Measurements from ENCODE around the gene CTNND2.

The CTNND2 gene

DNA sequence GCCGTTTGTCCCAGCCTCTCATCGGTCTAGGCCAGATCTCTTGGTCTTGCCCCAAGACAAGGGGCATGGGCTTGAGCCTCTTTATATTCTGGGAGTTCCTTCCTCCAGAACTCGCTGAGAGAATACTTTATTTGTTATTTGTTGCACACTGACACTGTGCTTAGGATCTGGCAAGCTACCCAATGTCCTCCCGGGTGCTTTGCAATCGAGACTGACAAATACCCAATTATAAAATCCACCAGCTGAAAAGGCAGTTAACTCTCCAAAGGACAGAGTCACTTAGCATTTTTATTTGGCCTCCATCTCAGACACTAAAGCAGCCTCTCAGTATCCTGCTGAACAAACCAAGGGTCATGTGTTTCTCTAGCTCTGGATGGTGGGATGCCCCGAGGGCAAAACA, 643.0 kb downstream of the CTNND2 start:
- DNase-seq (ENCODE audit: low read depth in 2 of 2), result no peak

DNA sequence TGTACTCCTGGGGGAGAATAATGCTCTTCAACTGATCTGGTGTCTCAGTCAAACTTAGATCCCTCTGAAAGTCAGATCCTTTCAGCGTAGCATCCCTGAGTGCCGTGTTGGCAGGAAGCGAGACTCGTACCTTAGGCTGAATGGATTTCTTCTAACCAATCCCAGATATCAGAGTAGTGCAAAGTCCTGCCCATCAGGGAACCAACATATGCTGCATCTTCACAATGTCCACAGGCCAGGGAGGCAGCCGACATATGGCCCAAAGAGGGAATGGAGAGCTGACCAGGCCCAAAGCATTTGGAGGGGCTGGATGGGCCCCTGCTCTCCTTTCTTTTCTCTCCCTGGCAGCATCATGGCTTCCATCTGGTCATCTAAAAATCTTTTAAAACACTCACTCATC, 646.2 kb downstream of the CTNND2 start:
- DNase-seq (ENCODE audit: low read depth in 2 of 2), result no peak

DNA sequence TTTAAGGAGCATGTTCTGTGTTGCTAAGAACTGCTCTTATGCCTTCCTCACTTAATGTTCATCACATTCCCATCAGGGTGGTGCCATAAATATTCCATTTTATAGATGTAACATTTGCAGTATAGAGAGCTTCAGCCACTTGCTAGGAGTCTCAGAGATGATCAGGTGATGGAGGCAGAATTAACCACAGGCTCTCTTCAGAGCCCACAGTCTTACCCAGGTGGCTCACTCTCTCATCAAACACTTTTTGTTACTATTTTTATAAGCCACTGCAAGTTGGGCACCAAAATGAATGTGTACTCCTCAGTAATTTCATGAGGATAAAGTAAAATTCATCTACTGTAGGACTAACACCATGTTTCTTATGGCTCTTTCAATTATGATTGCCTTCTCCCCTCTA, 651.7 kb downstream of the CTNND2 start:
- no peak for DNase-seq (ENCODE audit: low read depth in 2 of 2)

DNA sequence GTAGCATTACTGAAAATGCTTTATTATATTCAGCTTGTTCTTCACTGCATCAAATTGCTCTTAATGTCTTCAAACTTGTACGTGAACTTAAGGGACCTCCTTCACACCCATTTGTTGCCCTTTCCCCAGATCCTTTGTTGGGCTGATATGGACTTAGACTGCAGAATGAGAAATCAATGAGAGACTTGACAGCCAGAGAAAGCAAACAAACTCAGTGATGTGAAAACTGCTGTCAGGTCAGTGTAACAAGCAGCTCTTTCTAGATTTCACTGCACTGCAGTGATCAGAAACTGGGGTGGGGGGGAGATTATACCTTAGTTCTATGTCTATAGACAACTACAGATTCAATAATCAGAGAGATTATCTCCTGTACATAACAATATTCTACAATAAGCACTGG, 652.2 kb downstream of the CTNND2 start:
- no peak for DNase-seq (ENCODE audit: low read depth in 2 of 2)

DNA sequence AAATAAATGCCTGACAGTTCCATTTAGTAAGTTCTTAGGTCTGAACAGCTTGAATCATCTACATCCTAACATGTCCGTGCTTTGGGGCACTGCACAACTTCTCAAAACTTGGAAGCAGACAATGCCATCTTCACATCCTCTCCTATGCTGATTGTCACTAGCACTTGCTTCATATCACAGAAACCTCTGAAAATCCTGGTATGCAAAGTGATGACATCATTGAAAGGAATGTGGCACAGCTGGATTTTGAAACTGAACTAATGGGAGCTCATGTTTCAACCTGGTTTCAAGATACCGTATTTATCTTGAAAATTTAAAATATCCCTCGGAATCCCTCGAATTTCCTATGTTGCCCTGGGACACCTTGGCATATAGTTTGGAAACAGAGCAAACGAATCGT, 653.0 kb downstream of the CTNND2 start:
- DNase-seq (ENCODE audit: low read depth in 2 of 2), result no peak

DNA sequence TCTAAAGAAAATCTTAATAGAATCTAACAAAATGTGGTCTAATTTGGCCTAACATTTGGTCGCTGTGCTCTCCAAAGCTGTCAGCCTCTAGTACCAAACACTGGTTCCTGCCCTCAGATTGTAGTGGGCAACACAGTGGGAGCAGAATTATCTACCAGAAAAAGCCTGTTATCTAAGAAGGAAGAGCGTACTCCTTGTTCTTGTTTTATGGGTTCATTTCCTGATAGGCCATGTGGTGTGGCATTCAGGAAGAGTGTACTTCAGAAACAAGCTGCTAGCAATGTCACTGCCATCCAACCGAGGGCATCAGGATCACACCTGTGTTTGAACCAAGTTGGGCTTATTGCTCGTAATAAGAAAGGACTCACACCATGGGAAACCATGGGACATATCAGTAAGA, 655.3 kb downstream of the CTNND2 start:
- DNase-seq (ENCODE audit: low read depth in 2 of 2), result no peak

DNA sequence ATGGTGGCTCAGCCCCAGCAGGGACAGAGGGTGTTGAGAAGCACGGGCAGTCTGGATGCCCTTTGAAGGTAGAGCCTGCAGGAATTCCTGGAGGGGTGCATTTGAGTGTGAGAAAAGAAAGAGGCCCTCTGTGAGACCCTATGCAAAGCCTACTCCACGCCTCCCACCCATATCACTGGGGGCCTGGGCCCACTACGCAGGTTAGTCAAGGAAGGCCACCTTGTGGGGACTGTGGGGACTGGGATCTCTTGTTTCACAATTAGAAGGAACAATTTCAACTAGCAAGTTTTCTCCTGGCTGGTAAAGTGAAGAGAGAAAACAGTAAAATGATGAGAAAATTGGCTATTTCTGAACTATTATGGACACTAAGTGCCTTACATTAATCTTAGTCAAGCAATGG, 657.0 kb downstream of the CTNND2 start:
- no peak for DNase-seq (ENCODE audit: low read depth in 2 of 2)

DNA sequence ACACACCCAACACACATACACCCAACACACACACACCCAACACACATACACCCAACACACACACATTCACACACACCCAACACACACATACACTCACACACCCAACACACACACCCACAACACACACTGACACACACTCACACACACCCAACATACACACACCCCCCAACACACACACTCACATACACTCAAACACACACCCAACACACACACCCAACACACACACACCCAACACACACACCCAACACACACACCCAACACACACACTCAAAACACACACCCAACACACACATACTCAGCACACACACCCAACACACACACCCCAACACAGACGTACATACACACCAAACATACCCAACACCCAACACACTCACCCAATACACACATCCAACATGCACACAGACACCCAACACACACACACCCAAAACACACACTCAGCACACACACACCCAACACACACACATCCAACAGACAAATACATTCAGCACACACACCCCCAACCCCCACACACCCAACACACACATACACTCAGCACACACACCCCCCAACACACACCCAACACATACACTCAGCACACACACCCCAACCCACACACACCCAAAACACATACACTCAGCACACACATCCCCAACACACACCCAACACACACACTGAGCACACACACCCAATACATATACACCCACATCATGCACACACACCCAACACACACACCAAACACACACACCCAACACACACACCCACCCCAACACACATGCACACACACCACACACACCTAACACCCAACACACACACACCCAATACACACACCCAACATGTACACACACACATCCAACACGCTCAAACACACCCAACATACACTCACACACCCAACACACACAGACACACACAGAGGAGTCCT, 663.7 kb downstream of the CTNND2 start:
- DNase-seq (ENCODE audit: low read depth in 2 of 2), result no peak

DNA sequence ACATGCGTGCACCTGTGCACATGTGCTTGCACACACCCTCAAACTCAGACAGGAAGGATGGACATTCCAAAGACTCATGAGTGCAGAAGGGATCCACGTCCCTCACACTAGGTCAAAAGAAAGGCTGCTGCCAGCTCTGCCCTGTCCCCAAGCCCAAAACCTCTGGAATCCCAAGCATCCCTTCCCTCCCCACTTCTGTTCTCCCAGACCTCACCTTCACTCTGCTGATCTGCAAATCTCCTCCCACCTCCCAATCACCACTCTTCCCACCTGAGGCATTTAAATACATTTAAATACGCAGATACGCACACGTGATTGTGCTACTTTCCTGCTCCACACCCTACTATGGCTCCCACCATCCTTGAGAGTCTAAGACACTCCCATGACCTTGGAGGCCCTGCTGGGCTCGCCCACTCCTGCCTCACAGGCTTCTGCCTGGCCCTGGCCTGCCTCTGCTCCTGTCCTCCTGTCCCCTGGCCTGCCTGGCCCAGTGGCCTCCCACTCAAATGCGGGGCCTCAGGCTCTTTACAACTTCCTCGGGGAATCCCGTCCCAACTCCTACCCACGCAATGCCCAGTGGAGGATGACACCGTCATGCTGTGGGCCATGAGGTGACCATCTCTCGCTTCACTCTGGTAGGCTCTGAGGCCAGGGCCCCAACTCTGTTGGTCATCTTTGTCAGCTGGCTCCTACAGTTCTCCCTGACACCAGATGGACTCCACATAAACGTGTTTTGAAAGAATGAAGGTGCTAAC, 664.8 kb downstream of the CTNND2 start:
- DNase-seq (ENCODE audit: low read depth in 2 of 2), result no peak

DNA sequence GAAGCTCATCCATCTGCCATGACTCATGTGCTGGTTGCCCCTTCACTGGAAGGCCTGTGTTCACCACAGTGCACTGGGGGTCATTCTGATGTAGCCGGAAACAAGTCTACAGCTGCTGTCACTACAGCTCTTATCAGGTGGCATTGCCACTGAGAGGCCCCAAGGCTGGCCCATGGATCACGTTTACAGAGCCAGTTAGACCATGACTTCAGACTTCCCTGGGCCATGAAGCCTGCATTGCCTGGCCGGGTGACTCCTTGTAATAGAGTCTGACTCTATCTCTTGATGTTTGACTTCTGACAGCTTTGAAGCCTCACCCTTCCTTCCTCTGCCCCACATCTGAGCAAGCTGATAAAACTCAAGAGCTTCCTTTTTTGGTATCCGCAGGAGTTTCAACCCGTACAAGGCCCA, 669.7 kb downstream of the CTNND2 start:
- no peak for DNase-seq (ENCODE audit: low read depth in 2 of 2)

DNA sequence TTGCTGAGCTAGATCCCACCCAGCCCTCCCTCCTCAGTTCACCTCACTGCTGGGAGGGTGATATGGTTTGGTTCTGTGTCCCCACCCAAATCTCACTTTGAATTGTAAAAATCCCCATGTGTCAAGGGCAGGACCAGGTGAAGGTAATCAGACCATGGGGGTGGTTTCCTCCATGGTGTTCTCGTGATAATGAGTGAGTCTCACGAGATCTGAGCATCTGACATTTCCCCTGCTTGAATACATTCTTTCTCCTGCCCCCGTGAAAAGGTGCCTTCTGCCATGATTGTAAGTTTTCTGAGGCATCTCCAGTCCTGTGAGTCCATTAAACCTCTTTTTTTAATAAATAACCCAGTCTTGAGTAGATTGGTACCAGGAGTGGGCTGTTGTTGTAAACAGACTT, 673.4 kb downstream of the CTNND2 start:
- no peak for DNase-seq (ENCODE audit: low read depth in 2 of 2)

DNA sequence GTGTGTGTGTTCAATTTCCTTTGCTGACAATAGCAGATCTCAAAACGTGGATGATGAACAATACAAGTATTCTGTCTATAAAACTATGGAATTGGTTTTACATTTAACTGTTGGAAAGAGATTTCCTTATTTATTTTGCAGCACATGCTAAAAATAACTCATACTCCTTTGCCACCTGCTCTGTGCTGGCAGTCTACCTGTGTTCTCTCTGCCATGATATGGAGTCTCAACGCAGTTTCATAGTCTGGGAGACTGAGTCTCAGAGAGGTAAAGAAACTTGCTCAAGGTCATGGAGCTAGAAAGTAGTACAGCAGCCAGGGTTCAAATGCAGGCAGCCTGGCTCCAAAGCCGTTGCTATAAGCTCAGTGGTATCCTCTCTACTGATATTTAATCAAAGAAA, 677.2 kb downstream of the CTNND2 start:
- DNase-seq (ENCODE audit: low read depth in 2 of 2), result no peak

DNA sequence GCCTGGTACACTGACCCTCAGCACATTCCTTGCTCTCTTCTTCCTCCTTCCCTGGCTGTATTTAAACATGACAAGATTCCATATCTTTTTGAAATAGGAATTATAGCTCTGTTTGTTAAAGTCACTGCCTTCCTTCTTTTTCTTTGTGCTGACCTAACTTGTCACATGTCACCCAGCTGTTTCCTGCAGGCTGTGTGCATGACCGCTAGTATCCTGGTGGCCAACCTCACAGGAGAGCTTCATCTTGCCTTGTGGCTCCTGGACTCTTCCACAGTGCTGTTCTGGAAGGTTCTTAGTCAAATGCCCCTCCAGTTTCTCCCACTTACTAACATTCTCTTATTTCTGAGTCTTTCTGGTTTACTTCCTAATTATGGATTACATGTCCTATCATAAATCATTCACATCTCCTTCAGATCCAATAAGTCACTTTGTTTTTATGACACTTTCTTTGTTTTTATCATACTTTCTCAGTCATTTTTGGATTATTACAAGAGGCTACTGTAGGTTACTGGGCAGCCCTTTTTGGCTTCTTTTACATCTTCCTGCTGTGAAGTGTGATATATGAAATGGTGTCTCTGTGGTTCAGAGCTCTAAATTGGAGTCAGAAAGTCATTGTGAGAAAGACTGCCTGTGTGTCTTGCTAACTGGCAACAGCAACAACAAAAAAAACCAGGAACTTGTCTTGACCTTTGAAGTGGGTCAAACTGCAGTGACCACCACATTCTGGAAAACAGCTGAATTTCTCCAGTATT, 679.6 kb downstream of the CTNND2 start:
- no peak for DNase-seq (ENCODE audit: low read depth in 2 of 2)

DNA sequence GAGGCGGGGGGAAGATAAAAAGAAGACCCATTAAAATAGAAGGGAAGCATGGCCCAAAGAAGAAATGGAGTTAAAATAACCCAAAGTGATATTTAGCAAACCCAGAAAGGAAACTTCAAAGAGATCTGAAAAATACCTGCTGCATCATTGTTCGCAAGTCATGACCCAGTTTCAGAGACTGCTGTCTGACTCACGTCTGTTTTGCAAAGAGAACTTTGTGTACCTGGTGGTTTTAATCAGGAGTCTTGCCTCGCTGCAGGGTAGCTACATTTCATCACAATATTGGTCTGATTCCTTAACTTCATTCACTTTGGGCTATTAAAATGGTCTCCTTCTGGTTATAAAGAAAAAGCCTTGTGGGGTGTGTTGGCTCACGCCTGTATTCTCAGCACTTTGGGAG, 682.1 kb downstream of the CTNND2 start:
- no peak for DNase-seq (ENCODE audit: low read depth in 2 of 2)

DNA sequence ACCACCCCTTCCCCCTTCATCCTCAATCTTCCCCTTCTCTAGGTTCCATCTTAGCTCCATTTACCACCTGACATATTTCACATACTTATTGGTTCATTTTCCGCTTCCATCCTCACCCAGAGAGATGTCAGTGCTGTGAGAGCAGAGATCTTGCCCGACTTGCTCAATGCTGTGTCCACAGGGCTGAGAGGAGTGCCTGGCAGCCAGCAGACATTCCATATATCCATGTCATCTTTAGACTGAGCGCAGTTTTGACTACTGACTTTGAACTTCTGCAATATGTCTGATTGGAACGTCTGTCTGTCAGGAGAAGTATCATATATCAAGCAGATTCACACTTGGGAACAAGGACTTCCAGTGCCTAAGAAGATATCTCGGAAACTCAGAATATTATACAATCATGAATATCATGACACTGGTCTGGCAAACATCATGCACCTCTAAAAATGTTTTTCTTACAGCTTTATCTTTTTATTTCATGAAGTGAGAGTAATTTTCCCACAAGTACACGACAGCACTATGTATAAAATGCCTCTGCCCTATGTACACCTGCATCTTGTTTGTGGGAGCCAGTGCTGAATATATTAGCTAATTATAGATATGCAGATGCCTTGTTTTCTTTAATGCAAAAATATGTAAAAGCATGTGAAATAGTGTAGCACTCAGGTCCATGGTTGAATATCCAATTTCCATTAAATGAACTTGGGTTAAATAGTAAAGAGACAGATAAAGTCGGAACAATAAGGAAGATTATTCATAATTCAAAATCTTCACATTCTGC, 689.2 kb downstream of the CTNND2 start:
- no peak for DNase-seq (ENCODE audit: low read depth in 2 of 2)

DNA sequence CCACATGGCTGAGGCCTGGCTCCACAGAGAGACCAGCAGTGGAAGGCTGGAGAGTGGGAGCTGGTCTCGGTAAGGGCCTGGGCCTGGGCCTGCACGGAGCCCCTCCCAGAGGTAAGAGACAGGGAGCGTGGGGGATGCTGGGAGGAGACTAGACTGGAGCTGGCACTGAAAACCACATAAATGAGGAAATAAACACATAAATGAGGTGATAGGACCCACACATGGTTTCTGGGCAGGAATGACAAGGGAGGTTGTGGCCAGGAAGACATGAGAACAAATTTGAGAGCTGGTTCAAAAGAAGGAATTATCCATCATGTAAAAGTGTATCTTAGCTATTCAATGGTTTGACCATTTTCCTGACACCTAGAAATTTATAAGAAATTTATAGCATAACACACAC, 691.5 kb downstream of the CTNND2 start:
- DNase-seq (ENCODE audit: low read depth in 2 of 2), result no peak

DNA sequence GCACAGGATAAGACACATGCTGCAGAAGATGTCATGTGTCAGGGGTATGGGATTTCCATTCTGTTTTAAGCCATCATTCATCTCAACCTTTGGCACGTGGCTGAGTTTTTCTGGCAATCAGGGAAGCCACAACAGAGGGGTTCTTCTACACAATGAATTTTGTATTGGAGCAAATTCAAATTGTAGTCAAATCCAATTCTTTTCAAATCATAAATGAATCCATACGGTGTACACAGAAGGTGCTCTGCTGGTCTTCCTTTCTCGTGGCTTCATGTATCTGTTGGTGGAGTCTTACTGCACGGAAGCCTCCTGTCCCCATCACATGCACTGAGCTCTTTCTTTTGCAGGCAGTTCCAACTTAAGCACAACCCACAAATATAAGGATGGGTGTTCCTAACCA, 706.5 kb downstream of the CTNND2 start:
- no peak for DNase-seq (ENCODE audit: low read depth in 2 of 2)

DNA sequence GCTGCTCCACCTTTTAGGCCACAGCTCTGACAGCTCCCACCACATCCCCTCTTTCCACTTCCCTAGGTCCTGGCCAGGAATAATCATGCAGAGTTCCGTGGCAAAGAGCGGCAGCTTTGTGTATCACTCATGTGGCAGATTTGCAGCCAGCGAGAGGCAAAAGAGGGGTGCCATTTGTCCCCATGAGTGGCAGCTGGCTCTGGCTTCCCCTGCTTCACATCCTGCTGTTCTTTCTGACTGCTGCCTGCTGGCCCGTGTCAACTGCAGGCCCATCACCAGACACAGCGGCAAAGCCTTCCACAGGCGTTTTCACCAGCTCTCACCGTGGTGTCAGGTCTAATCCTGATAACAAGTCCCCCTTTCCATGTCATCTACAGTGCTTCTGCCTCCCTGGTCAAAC, 712.6 kb downstream of the CTNND2 start:
- DNase-seq (ENCODE audit: low read depth in 2 of 2), result no peak

DNA sequence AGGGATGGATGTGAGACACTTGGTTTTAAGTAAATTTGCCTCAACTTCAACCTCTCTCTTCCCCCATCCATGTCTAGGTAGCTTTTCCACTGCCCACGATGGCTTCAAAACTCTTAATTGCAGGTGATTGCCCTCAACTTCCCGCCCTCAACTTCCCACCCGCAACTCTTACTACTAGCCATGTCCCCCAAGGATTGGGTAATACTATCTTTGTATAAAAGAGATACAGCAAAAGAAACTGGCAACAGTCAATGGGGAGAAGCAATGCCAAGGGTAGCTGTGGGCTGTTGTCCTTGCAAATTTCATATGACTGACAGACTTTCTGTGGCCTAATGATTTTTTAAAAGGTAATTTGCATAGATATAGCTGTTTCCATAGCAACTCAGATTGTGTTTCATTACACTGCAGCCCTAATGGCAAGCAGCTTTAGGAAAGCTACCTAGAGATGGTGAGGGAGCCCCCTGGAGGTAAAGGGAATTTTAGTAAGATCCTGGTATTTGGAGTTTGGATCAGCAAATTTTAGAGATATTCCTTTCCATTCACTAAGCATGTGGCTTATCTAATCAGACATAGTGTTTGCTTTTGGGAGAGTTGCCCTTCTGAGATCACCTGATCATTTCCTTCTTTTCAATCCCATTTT, 721.7 kb downstream of the CTNND2 start:
- no peak for DNase-seq (ENCODE audit: low read depth in 2 of 2)

DNA sequence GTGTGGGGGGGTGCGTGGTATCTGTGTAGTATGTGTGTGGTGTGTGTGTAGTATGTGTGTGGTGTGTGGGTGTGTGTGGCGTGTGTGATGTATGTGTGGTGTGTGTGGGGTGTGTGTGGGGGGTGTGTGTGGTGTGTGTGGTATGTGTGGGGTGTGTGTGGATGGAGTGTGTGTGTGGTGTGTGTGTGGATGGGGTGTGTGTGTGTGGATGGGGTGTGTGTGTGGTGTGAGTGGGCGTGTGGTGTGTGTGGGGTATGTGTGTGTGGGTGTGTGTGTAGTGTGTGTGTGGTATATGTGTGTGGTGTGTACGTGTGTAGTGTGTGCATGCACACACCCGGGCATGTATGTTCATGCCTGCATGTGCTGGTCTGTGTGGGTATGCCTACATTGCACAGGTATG, 722.3 kb downstream of the CTNND2 start:
- DNase-seq (ENCODE audit: low read depth in 2 of 2), result no peak

DNA sequence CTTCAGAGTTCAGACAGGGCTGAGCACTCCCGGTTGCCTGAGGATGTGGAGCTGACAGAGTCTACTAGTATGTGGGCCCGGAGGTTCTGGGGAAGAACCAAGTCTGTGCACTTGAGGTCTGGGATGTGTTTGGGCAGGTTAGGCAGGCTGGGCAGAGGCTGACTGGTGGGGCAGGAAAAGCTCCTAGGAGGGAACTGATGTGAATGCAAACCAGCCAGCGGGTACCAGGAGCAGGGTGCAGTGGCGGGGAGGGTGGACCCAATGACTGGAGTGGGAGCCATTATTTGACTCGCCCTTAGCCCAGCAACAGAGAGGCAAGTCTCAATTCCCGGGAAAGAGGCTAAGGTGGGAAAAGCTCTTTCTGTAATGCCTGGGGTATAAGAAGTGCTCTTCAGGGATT, 723.4 kb downstream of the CTNND2 start:
- DNase-seq (ENCODE audit: low read depth in 2 of 2), result no peak

Data from stimulated activated CD8-positive, alpha-beta memory T cell treated with anti-CD3 and anti-CD28 coated beads, Interleukin-15, amount 100 ng/mL, for 48 hours (primary cell).